CD4-positive, alpha-beta T cell (primary cell): ENCODE data around the gene BMI1. TPM values are rescaled to one million over a fixed set of nuclear protein-coding genes. Genes with fewer than 3 reads are reported as not detected.

Source experiments
- ATAC-seq: fragments of 200-7000 bp; cut with Tn5 transposase; one replicate; pipeline ENCODE4 v1.10.0; 2022; ENCODE audit warnings: mild to moderate bottlenecking; ENCODE audit not compliant: poor library complexity
- CTCF ChIA-PET: fragments of 350-600 bp; sonication (Branson Sonifier 250); formaldehyde crosslinking; loops from one replicate; lab custom pipeline; 2021; ENCODE audit warnings: antibody characterized with exemption, inconsistent platforms; lab: Charles Lee
- POLR2A ChIA-PET: fragments of 350-600 bp; sonication (Branson Sonifier 250); formaldehyde crosslinking; loops from one replicate; lab custom pipeline; 2021; ENCODE audit warnings: antibody characterized with exemption, inconsistent platforms; lab: Charles Lee
- DNase-seq, 14 experiments: peaks; one replicate each; pipeline ENCODE4 v3.0.0-alpha.2; 2013 to 2020; ENCODE audit warnings: mixed read lengths in 2 of 14
- H3K27ac ChIP-seq, 2 donors: one replicate each; pipeline versions ENCODE4 v1.5.1 to v1.7.0; 2013; ENCODE audit warnings: low read length in 2 of 2, low read depth in 1 of 2, mild to moderate bottlenecking in 1 of 2
- H3K27me3 ChIP-seq, 2 experiments: 1 replicate in 1 of 2; 2 replicates in 1 of 2; pipeline versions ENCODE4 v1.6.1 to v1.7.0; 2013; ENCODE audit warnings: low read length in 2 of 2, control low read depth in 1 of 2, mild to moderate bottlenecking in 1 of 2, moderate library complexity in 1 of 2; ENCODE audit not compliant: insufficient read depth in 2 of 2, control insufficient read depth in 1 of 2
- H3K36me3 ChIP-seq: one replicate; pipeline ENCODE4 v1.6.1; 2013; ENCODE audit warnings: low read length, control low read depth; ENCODE audit not compliant: insufficient read depth
- H3K4me1 ChIP-seq: one replicate; pipeline ENCODE4 v1.6.1; 2013; ENCODE audit warnings: low read length, control low read depth; ENCODE audit not compliant: insufficient read depth
- H3K4me3 ChIP-seq: one replicate; pipeline ENCODE4 v1.5.1; 2013; ENCODE audit warnings: mild to moderate bottlenecking, low read length, moderate library complexity
- H3K9me3 ChIP-seq, 2 experiments: 1 replicate in 1 of 2; 2 replicates in 1 of 2; pipeline versions ENCODE4 v1.6.1 to v1.7.0; 2013; ENCODE audit warnings: low read length in 2 of 2, mild to moderate bottlenecking in 2 of 2, control low read depth in 1 of 2, moderate library complexity in 1 of 2; ENCODE audit not compliant: control insufficient read depth in 1 of 2, insufficient read depth in 1 of 2
- H3K27ac Mint-ChIP-seq: one replicate; pipeline ENCODE4 v1.8.0; 2020; ENCODE audit warnings: mixed read lengths
- H3K27me3 Mint-ChIP-seq: one replicate; pipeline ENCODE4 v1.8.0; 2021; ENCODE audit warnings: mixed read lengths
- H3K36me3 Mint-ChIP-seq: one replicate; pipeline ENCODE4 v1.8.0; 2021; ENCODE audit warnings: low read depth, mixed read lengths
- H3K4me1 Mint-ChIP-seq: one replicate; pipeline ENCODE4 v1.8.0; 2021; ENCODE audit warnings: low read depth, mixed read lengths
- H3K4me3 Mint-ChIP-seq: one replicate; pipeline ENCODE4 v1.8.0; 2020; ENCODE audit warnings: mild to moderate bottlenecking, mixed read lengths
- H3K9me3 Mint-ChIP-seq: one replicate; pipeline ENCODE4 v1.8.0; 2020; ENCODE audit warnings: mixed read lengths
- intact Hi-C, 2 experiments: fragments of 100-400 bp; cut with DNase I in 1 of 2; cut with micrococcal nuclease in 1 of 2; formaldehyde crosslinking; loops; one replicate each; pipeline versions ENCODE4 v1.15.1 to v1.9.0; 2023 to 2025; cut with DNase I, micrococcal nuclease
- total RNA-seq, 174 experiments: library from RNA in 2 of 174; stranded (reverse) in 2 of 174; gene quantifications; one replicate each; pipeline ENCODE4 v1.2.3 and lab custom pipeline; 2021 to 2026
- TF ChIP-seq, protein P1 (sequence below): fragments of 200-600 bp; IDR thresholded peaks from one replicate; pipeline ENCODE4 v1.8.0; 2022; ENCODE audit warnings: antibody characterized with exemption, mild to moderate bottlenecking

Gene BMI1
- total RNA-seq, 2 experiments from 2014 or later = 65.4 to 69.3 TPM

DNA sequence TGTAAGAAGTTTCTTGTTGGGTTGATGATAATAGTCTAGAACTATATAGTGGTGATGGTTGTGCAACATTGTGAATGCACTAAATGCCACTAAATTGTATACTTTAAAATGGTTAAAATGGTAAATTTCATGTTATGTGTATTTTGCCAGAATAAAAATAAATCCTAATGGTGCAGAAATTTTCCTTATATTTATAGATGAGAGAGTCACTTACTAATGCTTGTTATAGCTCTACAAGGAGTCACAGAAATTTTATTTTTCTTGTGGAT, 45.5 kb downstream of the BMI1 start:
- H3K27me3 ChIP-seq = peaks cover 0 to 6% of the 10 kb centered on the region in 2 experiments
- H3K4me3 ChIP-seq = no peak overlapping the region
- POLR2A ChIA-PET = interaction anchor here (1.4 kb wide), 1 partner anchor 45 kb away, joined by 3 read pairs; the partner anchor contains the start of gene BMI1
- intact Hi-C loops = no loop called here
- TF ChIP-seq, protein P1, sequence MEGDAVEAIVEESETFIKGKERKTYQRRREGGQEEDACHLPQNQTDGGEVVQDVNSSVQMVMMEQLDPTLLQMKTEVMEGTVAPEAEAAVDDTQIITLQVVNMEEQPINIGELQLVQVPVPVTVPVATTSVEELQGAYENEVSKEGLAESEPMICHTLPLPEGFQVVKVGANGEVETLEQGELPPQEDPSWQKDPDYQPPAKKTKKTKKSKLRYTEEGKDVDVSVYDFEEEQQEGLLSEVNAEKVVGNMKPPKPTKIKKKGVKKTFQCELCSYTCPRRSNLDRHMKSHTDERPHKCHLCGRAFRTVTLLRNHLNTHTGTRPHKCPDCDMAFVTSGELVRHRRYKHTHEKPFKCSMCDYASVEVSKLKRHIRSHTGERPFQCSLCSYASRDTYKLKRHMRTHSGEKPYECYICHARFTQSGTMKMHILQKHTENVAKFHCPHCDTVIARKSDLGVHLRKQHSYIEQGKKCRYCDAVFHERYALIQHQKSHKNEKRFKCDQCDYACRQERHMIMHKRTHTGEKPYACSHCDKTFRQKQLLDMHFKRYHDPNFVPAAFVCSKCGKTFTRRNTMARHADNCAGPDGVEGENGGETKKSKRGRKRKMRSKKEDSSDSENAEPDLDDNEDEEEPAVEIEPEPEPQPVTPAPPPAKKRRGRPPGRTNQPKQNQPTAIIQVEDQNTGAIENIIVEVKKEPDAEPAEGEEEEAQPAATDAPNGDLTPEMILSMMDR = no peak
- H3K9me3 ChIP-seq = no peaks in the 10 kb centered on the region
- no peaks in the 10 kb centered on the region for H3K9me3 Mint-ChIP-seq
- H3K4me1 Mint-ChIP-seq = peaks cover 14% of the 10 kb centered on the region
- no peaks in the 10 kb centered on the region for H3K27me3 Mint-ChIP-seq
- H3K4me3 Mint-ChIP-seq = no peak overlapping the region
- ATAC-seq = no peak
- no peaks in the 10 kb centered on the region for H3K36me3 Mint-ChIP-seq
- H3K36me3 ChIP-seq = no peaks in the 10 kb centered on the region
- CTCF ChIA-PET = interaction anchor here (0.6 kb wide), 1 partner anchor 9 kb away, joined by 3 read pairs; no protein-coding TSS in a partner anchor
- DNase-seq = no peak
- no peaks in the 10 kb centered on the region for H3K4me1 ChIP-seq
- no peak overlapping the region for H3K27ac ChIP-seq
- H3K27ac Mint-ChIP-seq = no peak overlapping the region

DNA sequence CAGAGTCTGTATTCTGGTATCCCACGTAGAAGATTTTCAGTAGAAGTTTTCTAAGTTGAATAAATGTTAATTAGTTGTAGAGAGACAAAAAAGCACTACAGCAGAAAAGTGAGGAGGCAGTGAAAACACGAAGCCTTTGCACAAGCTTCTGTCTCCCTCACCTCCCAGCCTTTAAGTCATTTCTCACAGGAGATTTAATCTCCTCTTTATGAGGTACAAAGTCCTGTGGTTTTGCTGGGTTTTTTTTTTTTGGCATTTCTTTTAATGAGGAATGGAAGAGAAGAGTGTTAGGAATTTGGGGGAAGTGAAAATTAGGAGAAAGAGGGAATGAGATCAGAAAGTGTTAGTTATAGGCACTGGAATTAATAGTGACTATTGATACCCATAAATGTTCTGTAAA, 45.9 kb downstream of the BMI1 start:
- no peak overlapping the region for H3K4me3 Mint-ChIP-seq
- intact Hi-C loops = no loop called here
- H3K27me3 Mint-ChIP-seq = no peaks in the 10 kb centered on the region

DNA sequence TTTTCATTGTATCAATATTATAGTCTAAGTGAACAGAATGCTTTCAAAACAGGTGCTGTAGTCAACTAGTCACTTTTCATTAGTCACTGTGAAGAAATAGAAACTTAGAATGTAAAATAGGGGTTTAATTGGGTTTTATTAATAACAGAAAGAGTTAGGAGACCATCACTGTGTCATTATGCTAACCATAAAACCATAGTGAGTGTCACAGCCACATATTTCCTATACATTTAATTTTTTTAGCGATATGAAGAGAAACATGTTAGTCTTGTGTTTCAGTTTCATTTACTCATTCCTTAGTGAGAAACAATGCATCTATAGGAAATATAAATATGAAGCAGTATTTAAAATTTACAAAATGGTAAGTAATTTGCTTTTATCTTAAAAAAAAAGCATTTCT, 46.6 kb downstream of the BMI1 start:
- peaks cover 0 to 6% of the 10 kb centered on the region in 2 experiments for H3K27me3 ChIP-seq
- Mint-ChIP-seq H3K27me3 (no peaks in the 10 kb centered on the region), H3K27ac (no peak overlapping the region), H3K9me3 (no peaks in the 10 kb centered on the region), H3K4me1 (peaks cover 14% of the 10 kb centered on the region), H3K36me3 (no peaks in the 10 kb centered on the region), H3K4me3 (no peak overlapping the region)
- H3K4me3 ChIP-seq = no peak overlapping the region
- intact Hi-C loops = no loop called here
- CTCF ChIA-PET = no interaction called here
- no peak overlapping the region for H3K27ac ChIP-seq
- no peaks in the 10 kb centered on the region for H3K36me3 ChIP-seq
- ATAC-seq = no peak
- POLR2A ChIA-PET = interaction anchor here (1.3 kb wide), 1 partner anchor 51 kb away, joined by 3 read pairs; the partner anchor contains the start of gene COMMD3
- H3K9me3 ChIP-seq = no peaks in the 10 kb centered on the region
- DNase-seq = no peak
- H3K4me1 ChIP-seq = no peaks in the 10 kb centered on the region
- TF ChIP-seq, protein P1 = no peak

More for the DNA sequence above, 45.9 kb downstream of the BMI1 start:
- Mint-ChIP-seq H3K36me3 (no peaks in the 10 kb centered on the region), H3K9me3 (no peaks in the 10 kb centered on the region), H3K4me1 (peaks cover 14% of the 10 kb centered on the region), H3K27ac (no peak overlapping the region)
- POLR2A ChIA-PET = interaction anchor here (1.4 kb wide), 1 partner anchor 45 kb away, joined by 3 read pairs; the partner anchor contains the start of gene BMI1
- Histone ChIP-seq H3K9me3 (no peaks in the 10 kb centered on the region), H3K27ac (no peak overlapping the region), H3K36me3 (no peaks in the 10 kb centered on the region), H3K27me3 (peaks cover 0 to 6% of the 10 kb centered on the region in 2 experiments), H3K4me1 (no peaks in the 10 kb centered on the region), H3K4me3 (no peak overlapping the region)
- CTCF ChIA-PET = interaction anchor here (0.6 kb wide), 1 partner anchor 9 kb away, joined by 3 read pairs; no protein-coding TSS in a partner anchor
- TF ChIP-seq, protein P1 = no peak
- no peak for DNase-seq
- ATAC-seq = no peak
